K562 (cell line): ENCODE measurements around the gene CFAP70. TPM values are rescaled to one million over a fixed set of nuclear protein-coding genes. Genes with fewer than 3 reads are reported as not detected.
A peak's percentile ranks its signal among the peaks of the same experiment; 100 is the strongest.

ENCODE experiments used
- E2F5 ChIP-seq: sonication (generic); formaldehyde crosslinking; IDR thresholded peaks from 2 replicates; pipeline ENCODE4 v1.8.0; 2022; ENCODE audit warnings: mild to moderate bottlenecking, missing genetic modification reagents
- ESRRB ChIP-seq: fragments of 250-450 bp; sonication (Bioruptor Pico); IDR thresholded peaks from 2 replicates; pipeline ENCODE4 v1.5.0; 2020; ENCODE audit warnings: mild to moderate bottlenecking, moderate library complexity, borderline replicate concordance
- GTF3C2 ChIP-seq: IDR thresholded peaks from 3 replicates; pipeline ENCODE4 v1.6.1; 2011; ENCODE audit warnings: borderline replicate concordance, mild to moderate bottlenecking, moderate library complexity; ENCODE audit not compliant: insufficient read length; ENCODE audit errors: extremely low read depth
- HDAC3 ChIP-seq: fragments of 450-650 bp; IDR thresholded peaks from 2 replicates; pipeline ENCODE4 v1.6.1; 2018; ENCODE audit warnings: borderline replicate concordance, mild to moderate bottlenecking, moderate library complexity; ENCODE audit not compliant: partially characterized antibody
- MXD1 ChIP-seq: fragments of 250-450 bp; sonication (Bioruptor Pico); IDR thresholded peaks from 2 replicates; pipeline ENCODE4 v1.8.0; 2021; ENCODE audit warnings: borderline replicate concordance, mild to moderate bottlenecking, moderate library complexity; ENCODE audit not compliant: poor library complexity, severe bottlenecking
- PHTF2 ChIP-seq: fragments of 250-450 bp; sonication (Bioruptor Pico); IDR thresholded peaks from 2 replicates; pipeline ENCODE4 v1.5.0; 2021; ENCODE audit warnings: mild to moderate bottlenecking
- PKNOX1 ChIP-seq: fragments of 450-650 bp; IDR thresholded peaks from 2 replicates; pipeline ENCODE4 v1.6.1; 2016
- RREB1 ChIP-seq: fragments of 250-450 bp; sonication (Bioruptor Pico); IDR thresholded peaks from 2 replicates; pipeline ENCODE4 v1.4.0; 2020
- ZNF280A ChIP-seq: fragments of 450-650 bp; IDR thresholded peaks from 2 replicates; pipeline ENCODE4 v1.6.1; 2018; ENCODE audit warnings: mild to moderate bottlenecking, low read depth; ENCODE audit not compliant: partially characterized antibody
- ZNF3 ChIP-seq: fragments of 250-450 bp; sonication (Bioruptor Pico); IDR thresholded peaks from 2 replicates; pipeline ENCODE4 v1.5.0; 2021; ENCODE audit warnings: mild to moderate bottlenecking, moderate library complexity
- ZNF77 ChIP-seq: fragments of 250-450 bp; sonication (Bioruptor Pico); IDR thresholded peaks from 2 replicates; pipeline ENCODE4 v1.5.0; 2020
- ZSCAN29 ChIP-seq: fragments of 450-650 bp; IDR thresholded peaks from 2 replicates; pipeline ENCODE4 v1.6.1; 2017
- polyA plus RNA-seq, 8 experiments: library from polyadenylated mRNA; depleted of rRNA in 4 of 8; stranded (reverse) in 5 of 8; unstranded in 3 of 8; fragments of >200 nt; fragmentation: Nextera tagmentation in 2 of 8; fragmentation: Illumina TruSeq in 1 of 8; extraction: Ambion mirVana in 2 of 8; extraction: Trizol in 1 of 8; gene quantifications; 2 replicates each; pipeline versions ENCODE4 v1.2.1 to v1.2.3, GENCODE V29; 2011 to 2014; ENCODE audit warnings: inconsistent platforms in 1 of 8, missing spikeins in 1 of 8
- total RNA-seq, 7 experiments: library from RNA; depleted of rRNA in 6 of 7; stranded (reverse); fragments of >200 nt in 6 of 7; fragmentation: Illumina TruSeq in 2 of 7; extraction: Trizol in 2 of 7; gene quantifications; 2 replicates each; pipeline versions ENCODE4 v1.2.1 to v1.2.3, GENCODE V29; 2011 to 2021; ENCODE audit warnings: low replicate concordance in 1 of 7

The CFAP70 gene
- total and polyA plus RNA-seq, 9 of the 15 experiments (the other 6 are each of a cell fraction or from before 2014, with no cell fraction given) = 0.27 to 1.6 (median 0.86) TPM

GRCh38 chr10:73246646-73247508, 111.8 kb downstream of the CFAP70 start, which contains the start of gene DNAJC9 (continued):
- no peak for TF ChIP-seq ZNF280A
- no peak for TF ChIP-seq ESRRB (CRISPR knock-in tag)
- peak; percentile 36 for TF ChIP-seq MXD1 (CRISPR knock-in tag)
- peak; percentile 81; the same call in 1 of the 2 replicates for TF ChIP-seq RREB1 (CRISPR knock-in tag)
- peak; percentile 88; the same call in 1 of the 2 replicates for TF ChIP-seq ZNF77 (CRISPR knock-in tag)
- peak; percentile 53; the same call in 1 of the 2 replicates for TF ChIP-seq E2F5 (CRISPR knock-in tag)
- no peak for TF ChIP-seq ZSCAN29
- peak; percentile 95 for TF ChIP-seq PKNOX1
- TF ChIP-seq ZNF3 = no peak; the same call in 1 of the 2 replicates
- no peak for TF ChIP-seq HDAC3
- TF ChIP-seq GTF3C2 = no peak
- TF ChIP-seq PHTF2 (CRISPR knock-in tag) = peak; percentile 76; the same call in 1 of the 2 replicates
